Stimulated activated CD8-positive, alpha-beta memory T cell treated with anti-CD3 and anti-CD28 coated beads, Interleukin-4, amount 100 ng/mL, for 48 hours (primary cell): ENCODE data around the gene KIF1A.

Experiments
- DNase-seq: peaks from one replicate; pipeline ENCODE4 v3.0.0-alpha.2; 2020

KIF1A gene

GRCh38 chr2:240730501-240731177 lies 89.4 kb downstream of the KIF1A start:
- DNase-seq: no peak

GRCh38 chr2:240728827-240729226 lies 91.2 kb downstream of the KIF1A start:
- DNase-seq: no peak

- DNase-seq: no peak
Measured at GRCh38 chr2:240728361-240728760, 91.7 kb downstream of the KIF1A start.

GRCh38 chr2:240727913-240728312 lies 92.1 kb downstream of the KIF1A start:
- no peak for DNase-seq

- no peak for DNase-seq
Measured at GRCh38 chr2:240727439-240727838, 92.6 kb downstream of the KIF1A start.

- no peak for DNase-seq
Measured at GRCh38 chr2:240726876-240727275, 93.1 kb downstream of the KIF1A start.

GRCh38 chr2:240725671-240726070 lies 94.3 kb downstream of the KIF1A start:
- DNase-seq: no peak

GRCh38 chr2:240725266-240725665 lies 94.8 kb downstream of the KIF1A start:
- DNase-seq: no peak

- DNase-seq: no peak
Measured at GRCh38 chr2:240724431-240724830, 95.6 kb downstream of the KIF1A start.

GRCh38 chr2:240723851-240724250 lies 96.2 kb downstream of the KIF1A start:
- DNase-seq: no peak

GRCh38 chr2:240722796-240723735 lies 97.0 kb downstream of the KIF1A start:
- no peak for DNase-seq

- no peak for DNase-seq
Measured at GRCh38 chr2:240722376-240722775, 97.6 kb downstream of the KIF1A start.

GRCh38 chr2:240721596-240722180 lies 98.3 kb downstream of the KIF1A start:
- no peak for DNase-seq

GRCh38 chr2:240720686-240721595 lies 99.1 kb downstream of the KIF1A start:
- no peak for DNase-seq

- DNase-seq: no peak
Measured at GRCh38 chr2:240719676-240720545, 100.1 kb downstream of the KIF1A start.

GRCh38 chr2:240718896-240719490 lies 101.0 kb downstream of the KIF1A start:
- DNase-seq: no peak

- no peak for DNase-seq
Measured at GRCh38 chr2:240717681-240718581, 102.1 kb downstream of the KIF1A start.

GRCh38 chr2:240717181-240717641 lies 102.8 kb downstream of the KIF1A start:
- DNase-seq: no peak

- DNase-seq: no peak
Measured at GRCh38 chr2:240716130-240716798, 103.8 kb downstream of the KIF1A start.
